Measurements from ENCODE around the gene RRP1. TPM values are rescaled to one million over a fixed set of nuclear protein-coding genes. Genes with fewer than 3 reads are reported as not detected.

Gene RRP1
- total RNA-seq, 1 experiment from 2014 or later = 76.7 TPM

DNA sequence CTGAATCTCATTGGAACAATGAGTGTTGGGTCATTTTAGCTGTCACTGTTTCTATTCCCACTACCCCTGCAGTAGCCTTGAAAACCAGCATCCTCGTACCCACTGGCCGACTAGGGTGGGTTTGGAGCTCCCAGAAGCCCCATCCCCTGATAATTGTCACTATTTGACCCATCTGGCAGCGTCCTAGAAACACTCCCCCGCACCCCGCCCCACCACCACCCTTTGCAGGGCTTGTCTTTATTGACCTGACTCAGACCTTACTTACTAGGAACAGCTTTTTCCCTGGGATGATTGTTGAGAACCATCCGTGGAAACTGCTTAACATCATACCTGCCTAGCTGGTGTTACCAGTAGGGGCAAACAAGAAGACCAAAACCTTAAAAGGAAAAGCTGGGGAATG lies 47.2 kb downstream of the RRP1 start:
- Histone ChIP-seq H2BK120ac (ENCODE audit: low read depth, low read length, poor library complexity, severe bottlenecking) (no peak overlapping the region), H3K18ac (ENCODE audit: insufficient read length, low read depth, low read length) (no peak overlapping the region), H3K9ac (ENCODE audit: extremely low read depth, insufficient read length, low read length) (no peak overlapping the region), H3K27ac (ENCODE audit: insufficient read length, low read depth, low read length) (no peak overlapping the region), H3K56ac (ENCODE audit: insufficient read length, low read depth, low read length) (no peak overlapping the region), H2BK15ac (ENCODE audit: low read depth, low read length) (no peak overlapping the region), H3K79me1 (ENCODE audit: insufficient read depth, low read depth, low read length, poor library complexity, severe bottlenecking) (no peaks in the 10 kb centered on the region), H2BK5ac (ENCODE audit: insufficient read length, low read length) (no peak overlapping the region), H4K5ac (ENCODE audit: insufficient read length, low read depth, low read length) (no peak overlapping the region), H4K8ac (replicated peaks; ENCODE audit: insufficient read length, low read depth, low read length) (no peak overlapping the region), H2AFZ (ENCODE audit: low read length) (no peak overlapping the region), H2BK20ac (ENCODE audit: low read depth, low read length, poor library complexity, severe bottlenecking) (no peak overlapping the region), H3K27me3 (ENCODE audit: insufficient read depth, low read length) (no peaks in the 10 kb centered on the region), H2BK12ac (ENCODE audit: insufficient read length, low read depth, low read length) (no peak overlapping the region), H3K4me1 (ENCODE audit: insufficient read depth, low read length) (no peaks in the 10 kb centered on the region), H3K14ac (ENCODE audit: insufficient read depth, low read length) (no peak overlapping the region), H3K9me3 (ENCODE audit: control insufficient read depth, low read depth, low read length) (no peaks in the 10 kb centered on the region), H4K91ac (ENCODE audit: insufficient read length, low read depth, low read length) (no peak overlapping the region), H3K79me2 (ENCODE audit: insufficient read depth, low read length) (no peaks in the 10 kb centered on the region), H3T11ph (ENCODE audit: low read length) (no peak overlapping the region), H3K23me2 (ENCODE audit: insufficient read length, low read depth, low read length, poor library complexity, severe bottlenecking) (no peaks in the 10 kb centered on the region), H4K20me1 (ENCODE audit: control insufficient read depth, insufficient read depth, insufficient read length) (no peaks in the 10 kb centered on the region), H3K23ac (ENCODE audit: insufficient read length, low read depth, low read length) (no peak overlapping the region), H3K4ac (ENCODE audit: low read depth, low read length) (no peak overlapping the region), H2AK5ac (ENCODE audit: insufficient read length, low read length) (no peak overlapping the region), H3K4me2 (ENCODE audit: insufficient read depth, insufficient read length, low read length) (no peak overlapping the region)
- Mint-ChIP-seq H3K27me3 (ENCODE audit: low read depth) (no peaks in the 10 kb centered on the region), H3K4me3 (no peak overlapping the region; a peak in 1 of 5 replicates), H3K4me1 (peaks cover 5 to 10% of the 10 kb centered on the region in 2 experiments; a peak in 2 of 4 replicates), H3K27ac (no peak overlapping the region), H3K36me3 (ENCODE audit: insufficient read depth in 1 of 3, low read depth in 3 of 3) (peaks cover 0 to 4% (median 0%) of the 10 kb centered on the region in 3 experiments; a peak in 2 of 7 replicates), H3K9me3 (peaks cover 6% of the 10 kb centered on the region in 2 experiments)
- no peak for TF ChIP-seq CTCF (conservative IDR thresholded peaks at IDR 0.05)
- WGBS (ENCODE audit: extremely low coverage, insufficient read length, low lambda C conversion rate) = no CpG with 5 or more reads among the region's 6 CpGs
- no peak for DNase-seq

Measured in H9 (cell line).